ENCODE measurements around the gene PCK2. TPM values are rescaled to one million over a fixed set of nuclear protein-coding genes. Genes with fewer than 3 reads are reported as not detected.

PCK2 gene
- total RNA-seq, 4 donors from 2014 or later, result 74.4 to 238 (median 130) TPM

GRCh38 chr14:24121210-24121609 is 27.1 kb downstream of the PCK2 start:
- intact Hi-C loops (cut with DNase I; ENCODE audit: low total_unique reads) (no loop called here), in situ Hi-C loops (cut with MboI; ENCODE audit: low pct_ligation_motif_present in 1 of 4, low pct_unique_long_range_greater_than_20kb in 1 of 4, low sequenced_read_pairs in 3 of 4) (no loop called here)
- no peaks in the 10 kb centered on the region for H3K27me3 ChIP-seq
- H3K36me3 ChIP-seq, result peaks cover 0 to 62% (median 26%) of the 10 kb centered on the region in 4 donors
- 96% methylated on average over 8 of the region's 8 CpGs; no CpG with 5 or more reads in 1 of the 2 donors for WGBS, 2 donors (ENCODE audit: low coverage in 1 of 2)
- no peak for DNase-seq
- no peak for TF ChIP-seq CTCF (IDR thresholded peaks at IDR 0.05)
- no peak for TF ChIP-seq EP300 (IDR thresholded peaks at IDR 0.05; ENCODE audit: low read depth)
- no peak for TF ChIP-seq POLR2A (IDR thresholded peaks at IDR 0.05)
- TF ChIP-seq POLR2AphosphoS5 (IDR thresholded peaks at IDR 0.05), result no peak
- H3K27ac ChIP-seq, result no peak overlapping the region
- H3K9me3 ChIP-seq, result no peaks in the 10 kb centered on the region
- H3K4me1 ChIP-seq, result peaks cover 3 to 5% (median 4%) of the 10 kb centered on the region in 4 donors
- no peak overlapping the region for H3K4me3 ChIP-seq

GRCh38 chr14:24122416-24122815 is 28.3 kb downstream of the PCK2 start:
- in situ Hi-C loops (cut with MboI; ENCODE audit: low pct_ligation_motif_present in 1 of 4, low pct_unique_long_range_greater_than_20kb in 1 of 4, low sequenced_read_pairs in 3 of 4) (no loop called here), intact Hi-C loops (cut with DNase I; ENCODE audit: low total_unique reads) (no loop called here)
- no peak for DNase-seq
- Histone ChIP-seq H3K36me3 (peaks cover 0 to 62% (median 26%) of the 10 kb centered on the region in 4 donors), H3K27ac (no peak overlapping the region), H3K4me1 (no peaks in the 10 kb centered on the region), H3K9me3 (no peaks in the 10 kb centered on the region), H3K4me3 (no peak overlapping the region), H3K27me3 (no peaks in the 10 kb centered on the region)
- WGBS, 2 donors (ENCODE audit: low coverage in 1 of 2), result 94% methylated on average over 4 of the region's 4 CpGs; no CpG with 5 or more reads in 1 of the 2 donors
- TF ChIP-seq CTCF (IDR thresholded peaks at IDR 0.05), result no peak
- TF ChIP-seq POLR2AphosphoS5 (IDR thresholded peaks at IDR 0.05), result no peak
- no peak for TF ChIP-seq POLR2A (IDR thresholded peaks at IDR 0.05)
- TF ChIP-seq EP300 (IDR thresholded peaks at IDR 0.05; ENCODE audit: low read depth), result no peak

GRCh38 chr14:24122898-24123297 is 28.8 kb downstream of the PCK2 start:
- intact Hi-C loops (cut with DNase I; ENCODE audit: low total_unique reads) (no loop called here), in situ Hi-C loops (cut with MboI; ENCODE audit: low pct_ligation_motif_present in 1 of 4, low pct_unique_long_range_greater_than_20kb in 1 of 4, low sequenced_read_pairs in 3 of 4) (no loop called here)
- no peak overlapping the region for H3K27ac ChIP-seq
- no peak overlapping the region for H3K4me3 ChIP-seq
- TF ChIP-seq CTCF (IDR thresholded peaks at IDR 0.05) (no peak), POLR2A (IDR thresholded peaks at IDR 0.05) (no peak), EP300 (IDR thresholded peaks at IDR 0.05; ENCODE audit: low read depth) (no peak), POLR2AphosphoS5 (IDR thresholded peaks at IDR 0.05) (no peak)
- H3K4me1 ChIP-seq, result no peaks in the 10 kb centered on the region
- 91% methylated on average over 8 of the region's 8 CpGs; no CpG with 5 or more reads in 1 of the 2 donors for WGBS, 2 donors (ENCODE audit: low coverage in 1 of 2)
- H3K36me3 ChIP-seq, result peaks cover 0 to 59% (median 24%) of the 10 kb centered on the region in 4 donors
- H3K27me3 ChIP-seq, result no peaks in the 10 kb centered on the region
- no peak for DNase-seq
- no peaks in the 10 kb centered on the region for H3K9me3 ChIP-seq

- TF ChIP-seq POLR2AphosphoS5 (IDR thresholded peaks at IDR 0.05) (no peak), CTCF (IDR thresholded peaks at IDR 0.05) (no peak), EP300 (IDR thresholded peaks at IDR 0.05; ENCODE audit: low read depth) (no peak), POLR2A (IDR thresholded peaks at IDR 0.05) (no peak)
- Histone ChIP-seq H3K4me3 (no peak overlapping the region), H3K9me3 (no peaks in the 10 kb centered on the region), H3K4me1 (no peaks in the 10 kb centered on the region), H3K27me3 (no peaks in the 10 kb centered on the region), H3K36me3 (peaks cover 0 to 51% (median 20%) of the 10 kb centered on the region in 4 donors), H3K27ac (no peak overlapping the region)
- no peak for DNase-seq
- in situ Hi-C loops (cut with MboI; ENCODE audit: low pct_ligation_motif_present in 1 of 4, low pct_unique_long_range_greater_than_20kb in 1 of 4, low sequenced_read_pairs in 3 of 4), result no loop called here
- 75 to 100% methylated on average over 1 to 9 of the region's 9 CpGs for WGBS, 2 donors (ENCODE audit: low coverage in 1 of 2)
- intact Hi-C loops (cut with DNase I; ENCODE audit: low total_unique reads), result no loop called here
These were observed 29.6 kb downstream of the PCK2 start for GRCh38 chr14:24123424-24124417.

All from transverse colon (tissue), 4 donors.